Measurements from ENCODE around the gene PNMT. TPM values are rescaled to one million over a fixed set of nuclear protein-coding genes. Genes with fewer than 3 reads are reported as not detected.

Gene PNMT
- total and polyA plus RNA-seq, 2 of the 13 experiments (the other 11 are each of a cell fraction or from before 2014, with no cell fraction given), result 0.25 TPM; not detected in 1

DNA sequence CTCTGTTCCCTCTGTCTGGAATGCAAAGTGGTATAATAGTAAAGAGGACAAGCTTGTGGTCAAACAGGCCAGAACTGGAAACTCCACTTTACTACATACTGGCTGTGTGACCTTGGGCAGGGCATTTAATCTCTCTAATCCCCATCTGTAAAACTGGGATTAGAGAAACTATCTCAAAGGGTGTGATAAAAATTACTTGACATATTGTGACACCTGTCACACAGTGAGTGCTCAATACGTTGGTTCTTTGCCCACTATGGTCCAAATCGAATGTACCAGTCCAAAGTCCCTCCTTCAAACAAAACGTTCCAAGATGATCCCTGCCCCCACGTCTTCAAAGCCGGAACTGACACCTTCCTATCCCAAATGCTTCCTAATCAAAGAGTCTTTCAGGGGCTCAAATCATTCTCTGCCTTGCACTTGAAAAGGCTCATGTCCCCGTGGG is 18.9 kb downstream of the PNMT start (continued):
- TF ChIP-seq KMT2B (CRISPR knock-in tag; IDR thresholded peaks at IDR 0.05), result no peak
- TF ChIP-seq SMYD3 (CRISPR knock-in tag; IDR thresholded peaks at IDR 0.05), result no peak
- no peak for TF ChIP-seq AHR (CRISPR knock-in tag; IDR thresholded peaks at IDR 0.05)
- no peak; the same call in 1 of the 2 replicates for TF ChIP-seq NR2F2 (IDR thresholded peaks at IDR 0.05; ENCODE audit: borderline replicate concordance, low read depth)
- peak; percentile 89 for TF ChIP-seq ETV5 (CRISPR knock-in tag; IDR thresholded peaks at IDR 0.05; ENCODE audit: borderline replicate concordance)
- no peak for TF ChIP-seq KDM4B (CRISPR knock-in tag; IDR thresholded peaks at IDR 0.05)
- 0 out of 4 replicates have a peak, but pooled peaks of 1 of the 2 experiments have one; percentile 8 for TF ChIP-seq NR2F1 (CRISPR knock-in tag; IDR thresholded peaks at IDR 0.05)
- no peak for TF ChIP-seq MXD4 (CRISPR knock-in tag; IDR thresholded peaks at IDR 0.05)
- no peak for TF ChIP-seq ZSCAN9 (CRISPR knock-in tag; IDR thresholded peaks at IDR 0.05; ENCODE audit: borderline replicate concordance)
- no peak for TF ChIP-seq ZSCAN31 (CRISPR knock-in tag; IDR thresholded peaks at IDR 0.05; ENCODE audit: low read depth)
- no peak for TF ChIP-seq SRSF9 (IDR thresholded peaks at IDR 0.05; ENCODE audit: borderline replicate concordance, insufficient read depth, low read depth, low read length, poor library complexity, severe bottlenecking)
- TF ChIP-seq RBFOX2 (IDR thresholded peaks at IDR 0.05; ENCODE audit: low read depth, low read length), result no peak
- TF ChIP-seq ARNT (IDR thresholded peaks at IDR 0.05), result no peak
- TF ChIP-seq, protein P1, sequence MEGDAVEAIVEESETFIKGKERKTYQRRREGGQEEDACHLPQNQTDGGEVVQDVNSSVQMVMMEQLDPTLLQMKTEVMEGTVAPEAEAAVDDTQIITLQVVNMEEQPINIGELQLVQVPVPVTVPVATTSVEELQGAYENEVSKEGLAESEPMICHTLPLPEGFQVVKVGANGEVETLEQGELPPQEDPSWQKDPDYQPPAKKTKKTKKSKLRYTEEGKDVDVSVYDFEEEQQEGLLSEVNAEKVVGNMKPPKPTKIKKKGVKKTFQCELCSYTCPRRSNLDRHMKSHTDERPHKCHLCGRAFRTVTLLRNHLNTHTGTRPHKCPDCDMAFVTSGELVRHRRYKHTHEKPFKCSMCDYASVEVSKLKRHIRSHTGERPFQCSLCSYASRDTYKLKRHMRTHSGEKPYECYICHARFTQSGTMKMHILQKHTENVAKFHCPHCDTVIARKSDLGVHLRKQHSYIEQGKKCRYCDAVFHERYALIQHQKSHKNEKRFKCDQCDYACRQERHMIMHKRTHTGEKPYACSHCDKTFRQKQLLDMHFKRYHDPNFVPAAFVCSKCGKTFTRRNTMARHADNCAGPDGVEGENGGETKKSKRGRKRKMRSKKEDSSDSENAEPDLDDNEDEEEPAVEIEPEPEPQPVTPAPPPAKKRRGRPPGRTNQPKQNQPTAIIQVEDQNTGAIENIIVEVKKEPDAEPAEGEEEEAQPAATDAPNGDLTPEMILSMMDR (CRISPR knock-in tag; IDR thresholded peaks at IDR 0.05), result no peak
- no peak for TF ChIP-seq STAG1 (CRISPR knock-in tag; IDR thresholded peaks at IDR 0.05)
- TF ChIP-seq, protein P2, sequence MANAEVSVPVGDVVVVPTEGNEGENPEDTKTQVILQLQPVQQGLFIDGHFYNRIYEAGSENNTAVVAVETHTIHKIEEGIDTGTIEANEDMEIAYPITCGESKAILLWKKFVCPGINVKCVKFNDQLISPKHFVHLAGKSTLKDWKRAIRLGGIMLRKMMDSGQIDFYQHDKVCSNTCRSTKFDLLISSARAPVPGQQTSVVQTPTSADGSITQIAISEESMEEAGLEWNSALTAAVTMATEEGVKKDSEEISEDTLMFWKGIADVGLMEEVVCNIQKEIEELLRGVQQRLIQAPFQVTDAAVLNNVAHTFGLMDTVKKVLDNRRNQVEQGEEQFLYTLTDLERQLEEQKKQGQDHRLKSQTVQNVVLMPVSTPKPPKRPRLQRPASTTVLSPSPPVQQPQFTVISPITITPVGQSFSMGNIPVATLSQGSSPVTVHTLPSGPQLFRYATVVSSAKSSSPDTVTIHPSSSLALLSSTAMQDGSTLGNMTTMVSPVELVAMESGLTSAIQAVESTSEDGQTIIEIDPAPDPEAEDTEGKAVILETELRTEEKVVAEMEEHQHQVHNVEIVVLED (CRISPR knock-in tag; IDR thresholded peaks at IDR 0.05; ENCODE audit: borderline replicate concordance), result no peak; the same call in 1 of the 2 replicates
- no peak for TF ChIP-seq BATF2 (CRISPR knock-in tag; IDR thresholded peaks at IDR 0.05)
- peak; percentile 35 for TF ChIP-seq PHF5A (CRISPR knock-in tag; IDR thresholded peaks at IDR 0.05; ENCODE audit: low read depth, unreplicated experiment)
- no peak for TF ChIP-seq MTF1 (CRISPR knock-in tag; IDR thresholded peaks at IDR 0.05)
- TF ChIP-seq ZNF260 (CRISPR knock-in tag; IDR thresholded peaks at IDR 0.05; ENCODE audit: borderline replicate concordance, low read depth), result no peak
- no peak for TF ChIP-seq ZNF720 (CRISPR knock-in tag; IDR thresholded peaks at IDR 0.05)
- TF ChIP-seq ATF4 (CRISPR knock-in tag; IDR thresholded peaks at IDR 0.05), result no peak
- TF ChIP-seq KDM1A (CRISPR knock-in tag; IDR thresholded peaks at IDR 0.05), result 0 out of 2 replicates have a peak, but pooled peaks have one; percentile 17
- TF ChIP-seq IRF9 (CRISPR knock-in tag; IDR thresholded peaks at IDR 0.05; ENCODE audit: borderline replicate concordance), result no peak
- TF ChIP-seq YEATS4 (CRISPR knock-in tag; IDR thresholded peaks at IDR 0.05; ENCODE audit: borderline replicate concordance), result no peak
